GM19395 (cell line): Measurements from ENCODE around the gene ZNF79.
"Not testable (repeated sequence)": the region's sequence is repeated elsewhere in the genome, so short reads cannot be mapped to it uniquely, and the experiment has no call there.

Experiments used
- ATAC-seq: cut with Tn5 transposase; IDR thresholded peaks from one replicate; pipeline ENCODE4 v1.9.1; 2021; ENCODE audit warnings: mild to moderate bottlenecking, moderate library complexity; ENCODE audit not compliant: unreplicated experiment

Gene ZNF79

GRCh38 chr9:127451858-127452656, 27.9 kb downstream of the ZNF79 start:
- peak; percentile 6 for ATAC-seq

- no peak for ATAC-seq
Measured at GRCh38 chr9:127452691-127453090, 28.5 kb downstream of the ZNF79 start.

- no peak for ATAC-seq
Measured at GRCh38 chr9:127455324-127455992, 31.3 kb downstream of the ZNF79 start.

- ATAC-seq = no peak
Measured at GRCh38 chr9:127457191-127457878, 33.2 kb downstream of the ZNF79 start.

- no peak for ATAC-seq
Measured at GRCh38 chr9:127458921-127459320, 34.7 kb downstream of the ZNF79 start.

- ATAC-seq = no peak
Measured at GRCh38 chr9:127463382-127463781, 39.2 kb downstream of the ZNF79 start.

- no peak for ATAC-seq
Measured at GRCh38 chr9:127463911-127464310, 39.7 kb downstream of the ZNF79 start.

- ATAC-seq = not testable (repeated sequence)
Measured at GRCh38 chr9:127466407-127466917, 42.3 kb downstream of the ZNF79 start.

- ATAC-seq = no peak
Measured at GRCh38 chr9:127467621-127468020, 43.4 kb downstream of the ZNF79 start.

GRCh38 chr9:127470662-127471061, 46.5 kb downstream of the ZNF79 start:
- ATAC-seq = no peak

- no peak for ATAC-seq
Measured at GRCh38 chr9:127473501-127473900, 49.3 kb downstream of the ZNF79 start.

- ATAC-seq = no peak
Measured at GRCh38 chr9:127473932-127474331, 49.8 kb downstream of the ZNF79 start.

GRCh38 chr9:127474592-127474991, 50.4 kb downstream of the ZNF79 start:
- no peak for ATAC-seq

- ATAC-seq = no peak
Measured at GRCh38 chr9:127479507-127480081, 55.4 kb downstream of the ZNF79 start.

- no peak for ATAC-seq
Measured at GRCh38 chr9:127482662-127483061, 58.5 kb downstream of the ZNF79 start.

GRCh38 chr9:127485995-127486394, 61.8 kb downstream of the ZNF79 start:
- no peak for ATAC-seq

GRCh38 chr9:127488946-127489345, 64.8 kb downstream of the ZNF79 start:
- no peak for ATAC-seq

- no peak for ATAC-seq
Measured at GRCh38 chr9:127489471-127490115, 65.4 kb downstream of the ZNF79 start.

GRCh38 chr9:127490535-127491230, 66.5 kb downstream of the ZNF79 start:
- no peak for ATAC-seq

GRCh38 chr9:127491516-127491915, 67.3 kb downstream of the ZNF79 start:
- ATAC-seq = no peak
